ENCODE measurements around the gene CAP2. TPM values are rescaled to one million over a fixed set of nuclear protein-coding genes. Genes with fewer than 3 reads are reported as not detected.

The CAP2 gene
- total RNA-seq, 1 experiment from 2014 or later = 37.0 TPM

DNA sequence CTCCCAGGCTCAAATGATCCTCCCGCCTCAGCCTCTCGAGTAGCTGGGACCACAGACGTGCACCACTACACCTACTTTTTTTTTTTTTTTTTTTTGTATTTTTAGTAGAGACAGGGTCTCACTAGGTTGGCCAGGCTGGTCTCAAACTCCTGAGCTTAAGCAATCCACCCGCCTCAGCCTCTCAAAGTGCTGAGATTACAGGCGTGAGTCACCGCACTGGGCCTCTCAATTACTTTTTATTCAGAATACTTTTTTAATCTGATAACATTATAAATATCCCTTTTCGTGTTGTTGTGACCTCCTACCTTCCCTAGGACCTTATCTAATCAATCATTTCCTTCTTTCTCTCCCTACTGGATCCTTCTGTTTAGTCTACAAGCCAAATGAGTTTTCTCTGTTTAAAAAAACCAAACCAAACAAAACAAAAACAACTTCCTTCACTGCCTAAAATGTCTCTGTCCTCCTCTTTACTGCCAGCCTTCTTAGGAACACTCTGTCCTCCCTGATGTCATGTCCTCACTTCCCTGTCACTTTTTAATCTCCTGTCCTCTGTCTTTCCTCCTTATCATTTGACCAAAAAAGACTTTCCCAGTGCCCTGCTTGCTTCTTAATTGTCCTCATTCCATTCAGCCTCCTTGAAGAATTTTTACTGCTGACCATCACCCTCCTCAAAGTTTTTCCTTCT, 85.0 kb downstream of the CAP2 start:
- POLR2A ChIA-PET = no interaction called here
- intact Hi-C loops (cut with micrococcal nuclease; ENCODE audit: unreplicated experiment) = no loop called here

GRCh38 chr6:17478946-17479345, 85.6 kb downstream of the CAP2 start:
- Histone ChIP-seq H3K27ac (ENCODE audit: low read length) (no peak overlapping the region), H3K9me3 (ENCODE audit: control insufficient read depth, insufficient read depth, low read depth, low read length) (no peaks in the 10 kb centered on the region), H3K4me3 (ENCODE audit: low read depth in 2 of 2, low read length in 2 of 2) (no peak overlapping the region), H3K36me3 (ENCODE audit: control insufficient read depth, insufficient read depth, low read length) (no peaks in the 10 kb centered on the region), H3K4me1 (ENCODE audit: control insufficient read depth, insufficient read depth, low read length) (no peaks in the 10 kb centered on the region), H3K27me3 (ENCODE audit: control insufficient read depth, insufficient read depth, low read length) (no peaks in the 10 kb centered on the region)
- intact Hi-C loops (cut with micrococcal nuclease; ENCODE audit: unreplicated experiment) (no loop called here), in situ Hi-C loops (cut with HindIII; ENCODE audit: low pct_unique_long_range_greater_than_20kb, low sequenced_read_pairs) (no loop called here)
- DNase-seq (ENCODE audit: low read depth, low spot score) = no peak
- ChIA-PET CTCF (no interaction called here), POLR2A (no interaction called here)
- no TSS peak for BruUV-seq (replicated peaks)
- ATAC-seq = no peak
- no peak for TF ChIP-seq REST (IDR thresholded peaks at IDR 0.05; ENCODE audit: insufficient read depth in 1 of 2, low read depth in 2 of 2, low read length in 1 of 2)
- no peak for TF ChIP-seq CTCF (IDR thresholded peaks at IDR 0.05)
- TF ChIP-seq POLR2AphosphoS5 (IDR thresholded peaks at IDR 0.05; ENCODE audit: low read depth, low read length) = no peak
- TF ChIP-seq SIN3A (IDR thresholded peaks at IDR 0.05; ENCODE audit: borderline replicate concordance, insufficient read depth, low read depth, low read length) = no peak
- no peak for TF ChIP-seq TCF7L2 (IDR thresholded peaks at IDR 0.05; ENCODE audit: low read depth, low read length)

More for the DNA sequence above, 85.0 kb downstream of the CAP2 start:
- in situ Hi-C loops (cut with HindIII; ENCODE audit: low pct_unique_long_range_greater_than_20kb, low sequenced_read_pairs) = no loop called here
- Histone ChIP-seq H3K9me3 (ENCODE audit: control insufficient read depth, insufficient read depth, low read depth, low read length) (no peaks in the 10 kb centered on the region), H3K36me3 (ENCODE audit: control insufficient read depth, insufficient read depth, low read length) (no peaks in the 10 kb centered on the region), H3K27ac (ENCODE audit: low read length) (no peak overlapping the region), H3K4me3 (ENCODE audit: low read depth in 2 of 2, low read length in 2 of 2) (no peak overlapping the region), H3K27me3 (ENCODE audit: control insufficient read depth, insufficient read depth, low read length) (no peaks in the 10 kb centered on the region), H3K4me1 (ENCODE audit: control insufficient read depth, insufficient read depth, low read length) (peaks cover 4% of the 10 kb centered on the region; the same call in 1 of the 2 replicates)
- CTCF ChIA-PET = no interaction called here
- DNase-seq (ENCODE audit: low read depth, low spot score) = no peak
- no peak for ATAC-seq
- no TSS peak for BruUV-seq (replicated peaks)
- TF ChIP-seq CTCF (IDR thresholded peaks at IDR 0.05) (no peak), SIN3A (IDR thresholded peaks at IDR 0.05; ENCODE audit: borderline replicate concordance, insufficient read depth, low read depth, low read length) (no peak), TCF7L2 (IDR thresholded peaks at IDR 0.05; ENCODE audit: low read depth, low read length) (no peak), REST (IDR thresholded peaks at IDR 0.05; ENCODE audit: insufficient read depth in 1 of 2, low read depth in 2 of 2, low read length in 1 of 2) (no peak), POLR2AphosphoS5 (IDR thresholded peaks at IDR 0.05; ENCODE audit: low read depth, low read length) (no peak)
